HepG2 (cell line): ENCODE data around the gene CLPTM1L. TPM values are rescaled to one million over a fixed set of nuclear protein-coding genes. Genes with fewer than 3 reads are reported as not detected.
A peak's percentile ranks its signal among the peaks of the same experiment; 100 is the strongest.

Source experiments
- ATAC-seq: fragments of 200-7000 bp; cut with Tn5 transposase; 3 replicates; pipeline ENCODE4 v1.9.1; 2020; ENCODE audit warnings: mild to moderate bottlenecking, moderate library complexity
- BruUV-seq: library from RNA; stranded (reverse); fragments of 400-500 nt; replicated peaks from 2 replicates; lab custom pipeline; 2021; lab: Mats Ljungman, UMichigan
- CTCF ChIA-PET: fragments of 300-600 bp; formaldehyde crosslinking; extraction: SDS; loops from one replicate; lab custom pipeline; 2021; ENCODE audit warnings: low total read pairs, inconsistent platforms, low intra/inter-chr PET ratio; lab: Yijun Ruan, JAX
- POLR2A ChIA-PET: fragments of 350-600 bp; sonication (Branson Sonifier 250); formaldehyde crosslinking; loops from one replicate; lab custom pipeline; 2020; ENCODE audit warnings: antibody characterized with exemption, inconsistent platforms; lab: Yijun Ruan, JAX
- DNase-seq: peaks from one replicate; pipeline ENCODE4 v3.0.0-alpha.2; 2015; ENCODE audit warnings: low spot score
- FAIRE-seq: peaks from 3 replicates; lab custom pipeline; 2011; peaks lifted over from hg19 to GRCh38; lab: Jason Lieb, UNC
- H2AFZ ChIP-seq: one replicate; pipeline ENCODE4 v1.6.1; 2011; ENCODE audit warnings: low read length, inconsistent platforms
- H3K27ac ChIP-seq: fragments of 300-600 bp; 3 replicates; pipeline ENCODE4 v1.8.0; 2011; ENCODE audit warnings: mixed run types, mild to moderate bottlenecking, mixed read lengths, low read length, inconsistent platforms; ENCODE audit not compliant: insufficient read depth; ENCODE audit errors: extremely low read length
- H3K27me3 ChIP-seq, 2 experiments: fragments of 200-600 bp in 1 of 2; 2 replicates in 1 of 2; 3 replicates in 1 of 2; pipeline versions ENCODE4 v1.6.0 to v1.8.0; 2011; ENCODE audit warnings: low read length in 2 of 2, mild to moderate bottlenecking in 2 of 2, moderate library complexity in 2 of 2, inconsistent platforms in 1 of 2; ENCODE audit not compliant: insufficient read depth in 2 of 2, control insufficient read depth in 1 of 2
- H3K36me3 ChIP-seq, 2 experiments: fragments of 200-600 bp in 1 of 2; replicated peaks in 1 of 2; 2 replicates in 1 of 2; 3 replicates in 1 of 2; pipeline versions ENCODE4 v1.5.1 to v1.8.0; 2011; ENCODE audit warnings: low read length in 2 of 2, inconsistent platforms in 1 of 2; ENCODE audit not compliant: insufficient read depth in 2 of 2, control insufficient read depth in 1 of 2
- H3K4me1 ChIP-seq: 2 replicates; pipeline ENCODE4 v1.5.1; 2012; ENCODE audit warnings: low read length, inconsistent platforms; ENCODE audit not compliant: insufficient read depth
- H3K4me2 ChIP-seq: 2 replicates; pipeline ENCODE4 v1.6.0; 2011; ENCODE audit warnings: low read depth, low read length, inconsistent platforms
- H3K4me3 ChIP-seq, 3 experiments: fragments of 200-600 bp in 1 of 3; sonication (generic), shearing (Covaris generic) in 1 of 3; replicated peaks in 1 of 3; 2 replicates each; pipeline ENCODE4 v1.5.1; 2011 to 2016; ENCODE audit warnings: low read length in 3 of 3, inconsistent platforms in 2 of 3, low read depth in 2 of 3, mild to moderate bottlenecking in 2 of 3, control low read depth in 1 of 3, mixed read lengths in 1 of 3; ENCODE audit not compliant: insufficient read depth in 1 of 3
- H3K79me2 ChIP-seq: one replicate; pipeline ENCODE4 v1.6.1; 2011; ENCODE audit warnings: low read length, inconsistent platforms; ENCODE audit not compliant: insufficient read depth
- H3K9ac ChIP-seq: 2 replicates; pipeline ENCODE4 v1.6.0; 2011; ENCODE audit warnings: mild to moderate bottlenecking, low read depth, low read length, inconsistent platforms; ENCODE audit not compliant: insufficient read depth
- H3K9me3 ChIP-seq: 2 replicates; pipeline ENCODE4 v1.5.1; 2012; ENCODE audit warnings: mild to moderate bottlenecking, low read length
- H4K20me1 ChIP-seq: 2 replicates; pipeline ENCODE4 v1.6.0; 2011; ENCODE audit warnings: inconsistent platforms, mild to moderate bottlenecking, low read length, moderate library complexity; ENCODE audit not compliant: insufficient read depth
- DBP ChIP-seq: sonication (generic); formaldehyde crosslinking; IDR thresholded peaks from 2 replicates; pipeline ENCODE4 v1.4.0; 2020; ENCODE audit warnings: missing genetic modification reagents; ENCODE audit errors: not compliant biosample characterization
- MNT ChIP-seq: fragments of 450-650 bp; IDR thresholded peaks from 2 replicates; pipeline ENCODE4 v1.6.1; 2016
- TCF12 ChIP-seq, 2 experiments: fragments of 450-650 bp in 1 of 2; sonication (generic) in 1 of 2; formaldehyde crosslinking in 1 of 2; IDR thresholded peaks; 2 replicates each; pipeline versions ENCODE4 v1.6.1 to v1.8.0; 2017 to 2022; ENCODE audit warnings: antibody characterized with exemption in 1 of 2, mild to moderate bottlenecking in 1 of 2, missing genetic modification reagents in 1 of 2, moderate library complexity in 1 of 2
- U2AF1 ChIP-seq: fragments of 200-400 bp; formaldehyde crosslinking; optimal IDR thresholded peaks from 2 replicates; pipeline ENCODE3; 2017; ENCODE audit warnings: mild to moderate bottlenecking, low read depth, low read length
- ZNF510 ChIP-seq: sonication (generic); formaldehyde crosslinking; IDR thresholded peaks from 2 replicates; pipeline ENCODE4 v1.4.0; 2020; ENCODE audit warnings: low read depth, mild to moderate bottlenecking, missing genetic modification reagents
- WGBS: methylation state at CpG from one replicate; pipeline ENCODE4 v1.1.6; 2017; ENCODE audit warnings: low lambda C conversion rate; 5-methylcytosine and 5-hydroxymethylcytosine counted together
- in situ Hi-C: cut with HindIII; loops from 2 replicates; pipeline ENCODE4 v1.10.0; 2017; ENCODE audit warnings: low pct_unique_long_range_greater_than_20kb; ENCODE audit not compliant: extremely low pct_ligation_motif_present
- intact Hi-C: fragments of 100-400 bp; cut with micrococcal nuclease; formaldehyde crosslinking; loops from one replicate; pipeline ENCODE4 v1.10.0; 2022; ENCODE audit not compliant: unreplicated experiment
- polyA plus RNA-seq, 8 experiments: library from polyadenylated mRNA; depleted of rRNA in 3 of 8; stranded (reverse) in 7 of 8; unstranded in 1 of 8; fragments of >200 nt; fragmentation: Illumina TruSeq in 4 of 8; extraction: Trizol in 4 of 8; gene quantifications; 2 replicates each; pipeline versions ENCODE4 v1.2.1 to v1.2.3, GENCODE V29; 2011 to 2016; ENCODE audit warnings: low read depth in 4 of 8, missing spikeins in 1 of 8, mixed read lengths in 1 of 8; ENCODE audit not compliant: insufficient read depth in 1 of 8
- total RNA-seq, 5 experiments: library from RNA; depleted of rRNA; stranded (reverse); fragments of >200 nt; fragmentation: Illumina TruSeq; extraction: Trizol; gene quantifications; 2 replicates each; pipeline ENCODE4 v1.2.3, GENCODE V29; 2016; ENCODE audit warnings: low read depth in 1 of 5

Gene CLPTM1L
- total and polyA plus RNA-seq, 2 of the 13 experiments (the other 11 are each of a cell fraction or from before 2014, with no cell fraction given), result 80.3 to 124 TPM

- no peak for TF ChIP-seq DBP (CRISPR knock-in tag)
- TF ChIP-seq, all 625 proteins: peak for 0
Measured at GRCh38 chr5:1272201-1272600, 72.7 kb downstream of the CLPTM1L start (continued).

GRCh38 chr5:1270933-1271914, 73.7 kb downstream of the CLPTM1L start:
- intact Hi-C loops, result no loop called here
- 0 out of 2 replicates have a peak, but pooled peaks have one; percentile 9 for TF ChIP-seq MNT
- no peak for TF ChIP-seq TCF12 (IDR thresholded peaks at IDR 0.05)
- TF ChIP-seq TCF12 (CRISPR knock-in tag; IDR thresholded peaks at IDR 0.05), result no peak
- no peak for TF ChIP-seq U2AF1
- no peak for TF ChIP-seq ZNF510 (CRISPR knock-in tag)
- CTCF ChIA-PET, result no interaction called here
- Histone ChIP-seq H3K27ac (no peak overlapping the region), H3K4me2 (no peak overlapping the region), H3K4me1 (no peaks in the 10 kb centered on the region), H3K9me3 (no peaks in the 10 kb centered on the region), H3K9ac (no peak overlapping the region), H3K4me3 (no peak overlapping the region), H3K36me3 (0 out of 5 replicates have a peak, but pooled peaks cover 0 to 2% of the 10 kb centered on the region in 2 experiments), H4K20me1 (no peaks in the 10 kb centered on the region), H3K27me3 (peaks cover 0 to 10% of the 10 kb centered on the region in 2 experiments; a peak in 2 of 5 replicates), H2AFZ (no peak overlapping the region), H3K79me2 (no peaks in the 10 kb centered on the region)
- no TSS peak for BruUV-seq
- in situ Hi-C loops, result no loop called here
- POLR2A ChIA-PET, result no interaction called here
- no peak for FAIRE-seq
- WGBS, result 74% methylated on average over 20 of the region's 39 CpGs
- DNase-seq, result no peak
- no peak; the same call in 1 of the 3 replicates for ATAC-seq
